Vagina (tissue), 2 donors: Measurements from ENCODE around the gene KCNK5. TPM values are rescaled to one million over a fixed set of nuclear protein-coding genes. Genes with fewer than 3 reads are reported as not detected.

Source experiments
- DNase-seq, 2 donors: peaks; one replicate each; pipeline ENCODE4 v3.0.0-alpha.2; 2017; ENCODE audit errors: extremely low spot score in 2 of 2
- H3K27ac ChIP-seq: fragments of 200-600 bp; sonication (generic); one replicate; pipeline ENCODE4 v1.5.1; 2019
- H3K27me3 ChIP-seq: fragments of 200-600 bp; sonication (generic); one replicate; pipeline ENCODE4 v1.5.1; 2019
- H3K36me3 ChIP-seq, 2 donors: fragments of 200-600 bp; sonication (generic); one replicate each; pipeline ENCODE4 v1.5.1; 2017 to 2019
- H3K4me1 ChIP-seq: fragments of 200-600 bp; sonication (generic); one replicate; pipeline ENCODE4 v1.5.1; 2019
- H3K4me3 ChIP-seq, 2 donors: fragments of 200-600 bp; sonication (generic); 1 replicate in 1 of 2; 2 replicates in 1 of 2; pipeline ENCODE4 v1.5.1; 2016 to 2019
- H3K9me3 ChIP-seq: fragments of 200-600 bp; sonication (generic); one replicate; pipeline ENCODE4 v1.5.1; 2019
- POLR2A ChIP-seq, 2 donors: fragments of 450-650 bp; IDR thresholded peaks; one replicate each; pipeline ENCODE4 v1.6.1; 2017; ENCODE audit warnings: antibody characterized with exemption in 2 of 2, mild to moderate bottlenecking in 2 of 2, moderate library complexity in 2 of 2
- POLR2AphosphoS5 ChIP-seq, 2 donors: sonication (generic); formaldehyde crosslinking; IDR thresholded peaks; one replicate each; pipeline ENCODE4 v1.9.0; 2017; ENCODE audit warnings: antibody characterized with exemption in 2 of 2, mild to moderate bottlenecking in 2 of 2, low read depth in 1 of 2; ENCODE audit not compliant: insufficient read depth in 1 of 2
- intact Hi-C: fragments of 100-400 bp; cut with DNase I; formaldehyde crosslinking; loops from one replicate; pipeline ENCODE4 v1.15.1; 2023
- total RNA-seq: library from RNA; depleted of rRNA; stranded (reverse); fragments of >200 nt; gene quantifications from one replicate; pipeline ENCODE4 v1.2.3, GENCODE V29; 2016
- TF ChIP-seq, protein P1 (sequence below), 3 experiments: fragments of 450-650 bp in 2 of 3; fragments of 200-600 bp in 1 of 3; sonication (generic) in 1 of 3; IDR thresholded peaks; one replicate each; pipeline ENCODE4 v1.5.1; 2017 to 2019; ENCODE audit warnings: antibody characterized with exemption in 3 of 3, mild to moderate bottlenecking in 2 of 3, moderate library complexity in 2 of 3

The KCNK5 gene
- total RNA-seq, 1 donor from 2014 or later = 16.7 TPM

DNA sequence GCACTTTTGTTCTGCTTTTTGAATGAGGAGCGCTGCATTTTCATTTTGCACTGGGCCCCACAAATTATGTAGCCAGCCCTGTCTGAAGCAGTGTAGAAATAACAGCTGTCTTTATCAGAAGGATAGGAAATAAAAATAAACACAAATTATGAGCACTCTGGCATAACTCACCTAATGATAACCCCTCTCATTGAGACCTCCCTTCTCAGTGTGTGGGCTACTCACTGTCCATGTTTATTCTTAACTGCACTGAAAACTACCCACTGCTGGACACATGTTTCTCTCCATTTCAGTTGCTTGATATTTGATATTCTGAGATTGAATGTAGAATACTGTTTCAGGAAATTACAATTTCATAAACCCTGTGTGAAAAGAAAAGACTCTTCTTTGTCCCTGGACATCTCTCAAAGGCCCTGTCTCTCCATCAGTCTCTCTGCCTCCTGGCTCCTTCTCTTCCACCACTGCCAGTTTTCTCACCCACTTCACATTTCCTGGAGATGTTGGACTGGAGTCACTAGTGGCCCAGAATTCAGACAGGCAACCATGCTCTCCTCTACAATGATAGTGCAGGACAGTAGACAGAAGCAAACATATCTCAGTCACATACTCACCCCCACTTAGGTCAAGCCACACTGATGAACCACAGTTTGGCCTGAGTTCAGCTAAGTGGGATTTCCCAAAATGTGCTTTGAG lies 84.6 kb downstream of the KCNK5 start:
- no peak for DNase-seq
- Histone ChIP-seq H3K27ac (no peak overlapping the region), H3K9me3 (no peaks in the 10 kb centered on the region), H3K27me3 (no peaks in the 10 kb centered on the region), H3K4me3 (no peak overlapping the region), H3K36me3 (no peaks in the 10 kb centered on the region), H3K4me1 (peaks cover 8% of the 10 kb centered on the region)
- TF ChIP-seq, protein P1, sequence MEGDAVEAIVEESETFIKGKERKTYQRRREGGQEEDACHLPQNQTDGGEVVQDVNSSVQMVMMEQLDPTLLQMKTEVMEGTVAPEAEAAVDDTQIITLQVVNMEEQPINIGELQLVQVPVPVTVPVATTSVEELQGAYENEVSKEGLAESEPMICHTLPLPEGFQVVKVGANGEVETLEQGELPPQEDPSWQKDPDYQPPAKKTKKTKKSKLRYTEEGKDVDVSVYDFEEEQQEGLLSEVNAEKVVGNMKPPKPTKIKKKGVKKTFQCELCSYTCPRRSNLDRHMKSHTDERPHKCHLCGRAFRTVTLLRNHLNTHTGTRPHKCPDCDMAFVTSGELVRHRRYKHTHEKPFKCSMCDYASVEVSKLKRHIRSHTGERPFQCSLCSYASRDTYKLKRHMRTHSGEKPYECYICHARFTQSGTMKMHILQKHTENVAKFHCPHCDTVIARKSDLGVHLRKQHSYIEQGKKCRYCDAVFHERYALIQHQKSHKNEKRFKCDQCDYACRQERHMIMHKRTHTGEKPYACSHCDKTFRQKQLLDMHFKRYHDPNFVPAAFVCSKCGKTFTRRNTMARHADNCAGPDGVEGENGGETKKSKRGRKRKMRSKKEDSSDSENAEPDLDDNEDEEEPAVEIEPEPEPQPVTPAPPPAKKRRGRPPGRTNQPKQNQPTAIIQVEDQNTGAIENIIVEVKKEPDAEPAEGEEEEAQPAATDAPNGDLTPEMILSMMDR (IDR thresholded peaks at IDR 0.05) = no peak
- TF ChIP-seq POLR2A (IDR thresholded peaks at IDR 0.05) (no peak), POLR2AphosphoS5 (IDR thresholded peaks at IDR 0.05; ENCODE audit: insufficient read depth in 1 of 2, low read depth in 1 of 2) (no peak)
- intact Hi-C loops = no loop called here

- Histone ChIP-seq H3K36me3 (no peaks in the 10 kb centered on the region), H3K4me1 (peaks cover 8% of the 10 kb centered on the region), H3K4me3 (no peak overlapping the region), H3K9me3 (no peaks in the 10 kb centered on the region), H3K27me3 (no peaks in the 10 kb centered on the region), H3K27ac (no peak overlapping the region)
- intact Hi-C loops = no loop called here
- DNase-seq = no peak
- TF ChIP-seq POLR2AphosphoS5 (IDR thresholded peaks at IDR 0.05; ENCODE audit: insufficient read depth in 1 of 2, low read depth in 1 of 2) (no peak), POLR2A (IDR thresholded peaks at IDR 0.05) (no peak)
- TF ChIP-seq, protein P1 (IDR thresholded peaks at IDR 0.05) = no peak
These were observed 85.9 kb downstream of the KCNK5 start for GRCh38 chr6:39143238-39143930.

DNA sequence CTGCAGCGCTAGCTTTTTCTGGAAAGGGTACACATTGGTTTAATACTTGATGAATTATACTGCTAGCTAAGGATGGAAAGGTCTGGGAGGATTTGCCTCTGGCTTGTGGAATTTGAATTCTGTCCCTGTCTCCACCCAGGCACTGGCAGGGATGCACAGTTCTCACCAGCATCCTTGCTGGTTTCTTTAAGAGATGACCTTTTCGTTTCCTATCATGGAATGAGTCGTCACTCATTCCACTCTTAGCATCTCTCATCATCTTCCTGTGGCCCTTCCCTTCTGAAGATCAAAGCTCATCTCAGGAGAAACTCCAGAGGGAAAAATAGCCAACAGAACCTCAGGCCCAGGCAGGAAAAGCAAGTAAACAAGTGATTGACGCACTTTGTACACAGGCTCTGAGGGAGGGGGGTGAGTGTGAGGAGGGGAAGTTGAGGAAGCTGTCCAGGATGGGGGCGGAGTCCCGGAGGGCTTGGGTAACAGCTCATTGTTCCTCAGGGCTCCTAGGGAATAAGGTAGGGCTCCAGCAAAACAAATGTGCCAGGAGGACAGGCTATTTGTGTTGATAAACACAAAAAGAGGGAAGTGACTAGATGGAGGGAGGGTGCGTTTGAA lies 88.6 kb downstream of the KCNK5 start:
- no peak for DNase-seq
- no peaks in the 10 kb centered on the region for H3K27me3 ChIP-seq
- H3K36me3 ChIP-seq = no peaks in the 10 kb centered on the region
- intact Hi-C loops = no loop called here
- H3K27ac ChIP-seq = no peak overlapping the region
- no peak overlapping the region for H3K4me3 ChIP-seq
- TF ChIP-seq POLR2AphosphoS5 (IDR thresholded peaks at IDR 0.05; ENCODE audit: insufficient read depth in 1 of 2, low read depth in 1 of 2) = no peak
- TF ChIP-seq POLR2A (IDR thresholded peaks at IDR 0.05) = no peak
- TF ChIP-seq, protein P1 (IDR thresholded peaks at IDR 0.05) = no peak
- H3K9me3 ChIP-seq = no peaks in the 10 kb centered on the region
- H3K4me1 ChIP-seq = peaks cover 8% of the 10 kb centered on the region

Other genes starting within 250 kb of the KCNK5 start
- not detected for gene GLP1R, start 180.7 kb downstream of the KCNK5 start, total RNA-seq
- 10.6 TPM for gene SAYSD1, start 114.3 kb downstream of the KCNK5 start, total RNA-seq
- gene KCNK17, start 84.9 kb upstream of the KCNK5 start, total RNA-seq = not detected
- gene KCNK16, start 93.2 kb upstream of the KCNK5 start, total RNA-seq = not detected